Occipital lobe (tissue), 2 donors: ENCODE data around the gene ZNF764. TPM values are rescaled to one million over a fixed set of nuclear protein-coding genes. Genes with fewer than 3 reads are reported as not detected.

Source experiments
- small RNA-seq: library from RNA; depleted of rRNA; stranded (forward); fragments of <200 nt; gene quantifications from one replicate; pipeline ENCODE3, GENCODE V24; 2014
- total RNA-seq: library from RNA; depleted of rRNA; stranded (reverse); fragments of >200 nt; gene quantifications from one replicate; pipeline ENCODE4 v1.2.3, GENCODE V29; 2014

Gene ZNF764
- total RNA-seq, 1 donor from 2014 or later = 6.9 TPM

Small RNA genes lying within 50 kb of the gene (small RNA-seq; reads per million reads assigned to genes)
- not detected for gene AC093249.4
- not detected for gene MIR4518

Other genes with a start within 250 kb of the ZNF764 start
- gene CD2BP2, start 203.1 kb downstream of the ZNF764 start, total RNA-seq = 39.8 TPM
- 25.6 TPM for gene TBC1D10B, start 187.9 kb downstream of the ZNF764 start, total RNA-seq
- 6.1 TPM for gene MYL11, start 183.6 kb downstream of the ZNF764 start, total RNA-seq
- gene SEPTIN1, start 175.8 kb downstream of the ZNF764 start, total RNA-seq = under 0.01 TPM
- gene ZNF48, start 163.0 kb downstream of the ZNF764 start, total RNA-seq = 32.0 TPM
- 6.9 TPM for gene ZNF771, start 150.8 kb downstream of the ZNF764 start, total RNA-seq
- gene DCTPP1, start 128.3 kb downstream of the ZNF764 start, total RNA-seq = 29.8 TPM
- gene SEPHS2, start 112.5 kb downstream of the ZNF764 start, total RNA-seq = 12.3 TPM
- 1.1 TPM for gene ITGAL, start 85.6 kb downstream of the ZNF764 start, total RNA-seq
- gene ZNF768, start 31.8 kb downstream of the ZNF764 start, total RNA-seq = 28.4 TPM
- gene ZNF747, start 23.5 kb downstream of the ZNF764 start, total RNA-seq = 12.6 TPM
- gene ZNF688, start 13.3 kb upstream of the ZNF764 start, total RNA-seq = 5.9 TPM
- gene ZNF785, start 27.3 kb upstream of the ZNF764 start, total RNA-seq = 16.1 TPM
- gene ZNF689, start 52.0 kb upstream of the ZNF764 start, total RNA-seq = 8.9 TPM
- gene PRR14, start 92.6 kb upstream of the ZNF764 start, total RNA-seq = 9.2 TPM
- gene FBRS, start 100.1 kb upstream of the ZNF764 start, total RNA-seq = 11.5 TPM
- 21.7 TPM for gene SRCAP, start 140.8 kb upstream of the ZNF764 start, total RNA-seq
- gene PHKG2, start 190.1 kb upstream of the ZNF764 start, total RNA-seq = 12.0 TPM
- 1.6 TPM for gene CFAP119, start 203.7 kb upstream of the ZNF764 start, total RNA-seq
- 80.0 TPM for gene RNF40, start 203.9 kb upstream of the ZNF764 start, total RNA-seq
- gene ZNF629, start 228.8 kb upstream of the ZNF764 start, total RNA-seq = 11.5 TPM